Tongue (tissue), 2 donors: ENCODE data around the gene CLTC. TPM values are rescaled to one million over a fixed set of nuclear protein-coding genes. Genes with fewer than 3 reads are reported as not detected.
"Not testable (repeated sequence)": the region's sequence is repeated elsewhere in the genome, so short reads cannot be mapped to it uniquely, and the experiment has no call there.

ENCODE experiments used
- DNase-seq: peaks from one replicate; pipeline ENCODE4 v3.0.0-alpha.2; 2015
- total RNA-seq: library from RNA; depleted of rRNA; stranded (reverse); fragments of >200 nt; gene quantifications from one replicate; pipeline ENCODE4 v1.2.3, GENCODE V29; 2014

CLTC gene
- total RNA-seq, 1 donor from 2014 or later, result 319 TPM

GRCh38 chr17:59634632-59635541, 15.2 kb downstream of the CLTC start:
- no peak for DNase-seq

- DNase-seq, result no peak
Observed at GRCh38 chr17:59637611-59638310, 18.1 kb downstream of the CLTC start.

DNA sequence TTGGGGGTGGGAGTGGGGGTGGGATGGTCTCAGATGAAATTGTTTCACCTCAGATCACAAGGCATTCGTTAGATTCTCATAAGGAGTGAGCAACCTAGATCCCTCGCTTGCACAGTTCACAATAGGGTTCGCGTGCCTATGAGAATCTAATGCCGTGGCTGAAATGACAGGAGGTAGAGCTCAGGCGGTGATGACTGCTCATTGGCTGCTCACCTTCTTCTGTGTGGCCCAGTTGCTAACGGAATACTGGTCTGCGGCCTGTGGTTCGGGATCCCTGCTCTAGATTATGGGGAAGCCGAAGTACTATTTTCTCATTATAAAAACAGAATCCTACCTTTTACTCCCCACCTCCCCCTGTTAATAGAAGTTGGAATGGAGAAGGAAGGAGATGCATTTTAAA, 18.9 kb downstream of the CLTC start:
- no peak for DNase-seq

DNA sequence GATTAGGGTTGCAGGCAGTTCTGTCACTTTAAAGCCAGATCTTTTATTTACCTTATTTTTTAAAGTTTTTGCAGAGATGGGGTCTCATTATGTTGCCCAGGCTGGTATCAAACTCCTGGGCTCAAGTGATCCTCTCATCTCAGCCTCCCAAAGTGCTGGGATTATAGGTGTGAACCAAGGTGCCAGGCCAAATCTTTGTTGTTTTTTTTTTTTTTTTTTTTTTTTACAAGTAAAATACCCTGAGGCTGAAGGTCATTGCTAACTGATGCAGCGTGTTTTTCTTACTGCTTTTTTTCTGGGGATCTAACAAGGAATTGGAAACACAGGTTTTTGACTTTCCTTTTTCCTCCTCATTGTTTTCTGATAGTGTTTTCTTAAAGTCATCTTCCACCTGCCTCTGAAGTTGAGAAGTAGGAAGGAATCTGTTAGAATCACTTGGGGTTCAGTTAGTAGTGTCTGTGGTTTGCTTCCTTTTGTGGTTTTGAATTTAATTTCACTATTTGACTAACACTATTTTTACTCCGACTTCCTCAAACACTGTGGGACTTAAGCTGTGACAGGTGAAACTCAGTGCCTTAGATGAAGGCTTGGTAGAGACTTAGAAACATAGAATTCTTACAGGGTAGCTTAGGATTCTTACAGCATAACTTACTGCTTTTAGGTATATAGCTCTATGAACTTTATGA, 22.2 kb downstream of the CLTC start:
- DNase-seq, result no peak

DNA sequence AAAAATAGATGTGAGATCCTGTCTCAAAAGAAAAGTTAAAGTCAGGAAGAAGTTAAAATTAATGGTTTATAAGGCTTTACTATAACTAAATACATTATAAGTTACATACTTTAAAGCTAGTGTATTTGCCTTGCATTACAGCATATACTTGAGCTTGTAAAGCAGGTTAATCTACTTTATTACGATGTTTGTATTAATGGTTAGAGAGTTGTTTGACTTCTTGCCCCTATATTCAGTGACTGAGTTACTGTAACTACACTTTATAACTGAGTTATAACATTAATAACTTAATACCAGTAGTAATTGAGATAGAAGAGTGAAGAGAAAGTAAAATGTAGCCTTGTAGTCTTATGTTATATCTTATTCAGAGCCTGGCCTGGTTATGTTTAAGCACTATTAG, 22.9 kb downstream of the CLTC start:
- peak; percentile 25 for DNase-seq

DNA sequence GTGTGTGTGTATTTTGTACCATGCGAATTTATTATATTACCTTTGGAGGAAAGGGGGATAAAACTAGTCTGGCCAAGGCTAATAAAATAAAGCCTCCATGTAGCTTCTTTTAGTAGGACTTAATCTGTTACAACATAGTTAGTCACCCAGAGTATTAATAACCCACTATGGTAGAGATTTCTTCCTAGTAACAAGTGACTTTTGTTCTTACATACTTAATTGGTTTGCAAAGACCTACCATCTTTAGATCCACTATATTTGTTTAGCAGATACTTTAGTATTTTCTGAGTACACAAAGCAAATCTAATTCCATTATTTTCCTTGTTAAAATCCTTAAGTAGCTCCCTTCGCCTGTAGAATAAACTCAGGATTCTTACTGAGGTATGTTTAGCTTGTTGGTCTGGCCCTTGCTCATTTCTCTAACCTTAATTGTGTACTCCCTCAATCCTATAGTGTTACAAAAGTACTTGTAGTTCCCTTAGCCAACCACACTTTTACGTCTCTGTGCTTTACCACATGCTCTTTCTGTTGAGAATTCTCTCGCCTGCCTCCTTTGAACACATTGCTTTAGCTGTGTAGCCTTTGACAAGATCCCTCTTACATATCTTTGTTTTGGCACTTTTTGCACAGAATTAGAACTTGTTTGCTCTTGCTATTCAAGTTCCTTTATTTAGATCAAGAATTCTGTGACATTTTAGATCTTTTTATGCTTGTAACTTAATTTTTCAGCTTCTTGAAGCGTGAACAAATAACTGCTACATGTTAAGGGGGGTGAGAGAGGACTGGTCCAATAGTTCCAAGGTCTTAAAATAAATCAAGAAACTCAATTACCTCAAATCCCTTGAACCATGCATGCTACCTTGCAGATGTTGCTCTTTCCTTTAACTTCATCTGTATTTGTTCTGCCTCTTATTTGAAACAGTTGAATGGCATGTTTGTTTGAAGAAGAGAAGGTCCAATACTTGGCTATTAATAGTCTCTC, 23.8 kb downstream of the CLTC start:
- peak; percentile 8 for DNase-seq

GRCh38 chr17:59647288-59647687, 27.6 kb downstream of the CLTC start:
- no peak for DNase-seq

DNA sequence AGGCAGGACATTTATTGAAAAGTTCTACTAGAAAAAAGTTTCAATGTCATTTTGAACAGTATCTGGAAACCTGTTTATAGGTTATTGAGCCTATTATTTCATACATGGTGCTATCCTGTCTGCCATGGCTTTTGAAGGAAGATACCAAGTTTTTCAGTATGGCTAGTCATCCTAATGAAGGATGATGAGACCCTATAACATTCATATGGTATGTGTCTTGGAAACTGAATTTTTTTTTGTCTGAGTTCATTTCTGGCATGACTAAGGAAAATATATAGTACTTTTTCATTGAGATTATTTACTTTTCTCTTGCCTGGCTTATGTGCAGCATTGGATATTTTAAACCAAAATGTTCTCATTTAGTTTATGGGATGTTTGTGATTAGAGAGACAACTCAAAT, 30.2 kb downstream of the CLTC start:
- no peak for DNase-seq

DNA sequence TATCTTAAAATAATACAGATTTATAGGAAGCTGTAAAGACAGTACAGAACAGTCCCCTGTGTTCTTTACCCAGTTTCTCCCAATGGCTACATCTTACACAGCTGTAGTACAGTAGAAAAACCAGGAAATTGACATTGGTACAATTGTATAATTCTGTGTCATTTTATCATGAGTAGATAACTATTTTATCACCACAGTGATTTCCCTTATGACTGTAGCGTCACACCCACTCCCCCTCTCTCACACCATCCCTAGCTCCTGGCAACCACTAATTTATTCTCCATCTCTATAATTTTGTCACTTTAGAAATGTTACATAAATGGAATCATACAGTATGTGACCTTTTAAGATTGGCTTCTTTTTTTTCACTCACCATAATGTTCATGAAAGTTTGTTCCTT, 30.9 kb downstream of the CLTC start:
- no peak for DNase-seq

GRCh38 chr17:59651346-59651745, 31.7 kb downstream of the CLTC start:
- DNase-seq, result no peak

- DNase-seq, result no peak
Observed at GRCh38 chr17:59652119-59652518, 32.4 kb downstream of the CLTC start.

DNA sequence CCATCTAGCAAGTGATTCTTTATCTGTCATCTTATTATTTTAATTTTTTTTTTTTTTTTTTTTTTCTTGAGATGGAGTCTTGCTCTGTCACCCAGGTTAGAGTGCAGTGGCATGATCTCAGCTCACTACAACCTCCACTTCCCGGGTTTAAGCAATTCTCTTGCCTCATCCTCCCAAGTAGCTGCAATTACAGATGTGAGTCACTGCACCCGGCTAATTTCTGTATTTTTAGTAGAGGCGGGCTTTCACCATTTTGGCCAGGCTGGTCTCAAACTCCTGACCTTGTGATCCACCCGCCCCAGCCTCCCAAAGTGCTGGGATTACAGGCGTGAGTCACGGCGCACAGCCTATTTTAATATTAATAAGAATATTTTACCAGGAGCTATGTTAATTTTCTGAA, 36.9 kb downstream of the CLTC start:
- DNase-seq, result not testable (repeated sequence)

DNA sequence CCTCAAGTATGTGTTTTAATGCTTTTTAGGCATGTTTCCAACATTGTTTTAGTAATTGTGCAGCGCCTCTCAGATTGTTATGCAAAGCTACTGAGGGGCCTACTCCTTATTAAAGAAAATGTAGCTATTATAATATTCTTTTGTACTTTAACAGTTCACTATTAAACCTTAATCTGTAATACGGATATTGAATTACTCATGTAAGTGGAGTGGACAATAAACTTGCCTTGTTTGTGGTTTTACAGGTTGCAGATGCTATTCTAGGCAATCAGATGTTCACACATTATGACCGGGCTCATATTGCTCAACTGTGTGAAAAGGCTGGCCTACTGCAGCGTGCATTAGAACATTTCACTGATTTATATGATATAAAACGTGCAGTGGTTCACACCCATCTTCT, 46.5 kb downstream of the CLTC start:
- no peak for DNase-seq

GRCh38 chr17:59668816-59669215, 49.1 kb downstream of the CLTC start:
- DNase-seq, result peak; percentile 9

DNA sequence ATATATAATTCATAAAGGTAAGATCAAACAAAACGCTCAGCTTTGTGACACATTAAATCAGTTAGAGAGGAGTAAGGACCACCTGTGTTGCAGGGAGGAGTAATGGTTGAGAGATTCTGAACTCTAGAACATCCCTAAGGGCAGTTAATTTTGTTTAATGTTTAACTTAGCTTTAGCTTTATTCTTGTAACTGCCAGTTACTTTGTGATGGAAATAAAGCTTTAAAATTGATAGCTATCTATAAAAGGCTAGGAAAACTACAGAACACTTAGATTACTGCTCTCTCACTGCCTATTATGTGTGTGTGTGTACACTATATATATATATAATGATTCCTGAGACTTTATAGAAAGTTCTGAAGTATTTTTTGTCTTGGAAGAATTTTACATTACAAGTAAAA, 49.7 kb downstream of the CLTC start:
- DNase-seq, result no peak

DNA sequence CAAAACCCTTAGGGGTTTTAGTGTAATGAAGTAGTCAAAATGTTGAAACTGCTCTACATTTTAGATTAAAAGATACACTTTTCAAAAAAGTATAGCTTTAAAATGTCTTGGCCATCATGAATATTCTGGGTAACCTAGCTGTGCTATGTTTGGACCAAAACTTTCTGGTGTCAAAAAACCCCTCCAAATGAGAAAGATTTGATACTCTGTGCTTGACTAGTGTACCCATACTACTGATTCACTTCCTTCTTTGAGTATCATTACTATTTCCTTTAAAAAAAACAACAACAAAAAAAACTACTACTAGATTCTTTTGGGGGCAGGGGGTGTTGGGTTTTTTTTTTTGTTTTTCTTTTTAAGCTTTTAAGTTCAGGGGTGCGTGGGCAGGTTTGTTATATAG, 50.2 kb downstream of the CLTC start:
- DNase-seq, result no peak

GRCh38 chr17:59671386-59671785, 51.7 kb downstream of the CLTC start:
- no peak for DNase-seq

- no peak for DNase-seq
Observed at GRCh38 chr17:59675231-59675630, 55.5 kb downstream of the CLTC start.

- DNase-seq, result peak; percentile 10
Observed at GRCh38 chr17:59676716-59677115, 57.0 kb downstream of the CLTC start.

DNA sequence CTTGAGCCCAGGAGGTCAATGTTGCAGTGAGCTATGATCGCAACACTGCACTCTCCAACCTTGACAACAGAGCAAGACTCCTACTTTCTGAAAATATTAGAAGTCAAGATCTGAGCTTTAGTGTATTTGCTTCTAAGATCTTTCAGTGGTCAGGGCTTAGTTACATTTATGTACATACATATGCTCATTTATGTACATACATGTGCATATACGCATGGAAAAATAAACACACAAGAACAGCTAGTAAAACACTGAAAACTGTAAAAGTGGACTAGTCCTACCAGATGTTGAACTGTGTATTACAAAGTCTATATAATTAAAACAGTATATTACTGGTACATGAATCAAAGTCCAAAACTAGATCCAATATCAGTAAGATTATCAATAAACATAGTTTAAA, 59.2 kb downstream of the CLTC start:
- DNase-seq, result no peak

DNA sequence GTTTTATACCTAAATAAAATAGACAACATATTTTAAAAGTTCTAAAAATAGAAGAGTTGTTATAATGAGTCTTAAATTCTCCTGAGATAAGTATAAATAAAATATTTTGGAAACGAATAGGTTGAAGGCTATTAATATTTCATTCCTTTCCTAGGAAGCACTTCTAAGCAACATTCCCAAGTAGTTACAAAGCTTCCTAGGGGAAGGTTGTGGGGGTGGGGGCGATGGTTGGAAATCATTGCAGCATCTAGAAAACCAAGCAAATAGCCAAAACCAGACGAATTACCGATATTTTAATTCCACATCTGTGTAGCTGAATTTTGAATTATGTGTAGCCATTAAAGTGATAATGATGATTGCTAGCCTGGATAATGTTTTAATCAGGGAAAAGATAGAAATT, 60.6 kb downstream of the CLTC start:
- no peak for DNase-seq

GRCh38 chr17:59683283-59683682, 63.6 kb downstream of the CLTC start:
- no peak for DNase-seq
